Measurements from ENCODE around the gene DIP2A. TPM values are rescaled to one million over a fixed set of nuclear protein-coding genes. Genes with fewer than 3 reads are reported as not detected.

DIP2A gene
- polyA plus RNA-seq, 3 donors: 4.6 to 55.4 (median 6.1) TPM

DNA sequence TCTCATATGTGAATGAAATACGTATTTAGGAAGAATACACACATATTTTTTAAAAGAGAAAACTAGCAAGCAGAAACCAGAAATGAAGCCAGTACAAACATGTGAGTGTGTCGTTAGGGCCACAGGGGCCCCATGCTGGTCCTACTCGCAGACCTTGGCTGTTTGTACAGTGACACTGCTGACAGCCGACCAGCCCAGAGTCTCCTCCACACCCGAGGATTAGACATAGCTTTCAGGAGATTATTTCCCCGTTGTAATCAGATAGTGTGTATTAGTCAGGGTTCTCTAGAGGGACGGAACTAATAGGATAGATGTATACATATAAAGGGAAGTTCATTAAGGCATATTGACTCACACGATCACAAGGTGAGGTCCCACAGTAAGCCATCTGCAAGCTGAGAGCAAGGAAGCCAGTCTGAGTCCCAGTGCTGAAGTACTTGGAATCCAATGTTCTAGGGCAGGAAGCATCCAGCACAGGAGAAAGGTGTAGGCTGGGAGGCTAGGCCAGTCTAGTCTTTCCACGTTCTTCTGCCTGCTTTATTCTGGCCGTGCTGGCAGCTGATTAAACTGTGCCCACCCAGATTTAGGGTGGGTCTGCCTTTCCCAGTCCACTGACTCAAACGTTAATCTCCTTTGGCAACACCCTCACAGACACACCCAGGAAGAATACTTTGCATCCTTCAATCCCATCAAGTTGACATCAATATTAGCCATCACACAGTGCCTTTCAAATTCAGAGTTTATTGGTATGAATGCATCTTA lies 51.2 kb downstream of the DIP2A start:
- Histone ChIP-seq H3K9ac (ENCODE audit: insufficient read depth, low read length, poor library complexity, severe bottlenecking) (no peak overlapping the region), H3K27me3 (ENCODE audit: control insufficient read depth in 2 of 2, insufficient read depth in 2 of 2, low read length in 2 of 2) (no peaks in the 10 kb centered on the region), H3K4me1 (ENCODE audit: control insufficient read depth in 1 of 2, insufficient read depth in 2 of 2, low read length in 2 of 2) (peaks cover 0 to under 1% of the 10 kb centered on the region in 2 donors), H3K79me2 (ENCODE audit: insufficient read depth, low read length) (no peaks in the 10 kb centered on the region), H3K9me3 (replicated peaks in 1 of 2; ENCODE audit: control insufficient read depth in 1 of 2, insufficient read depth in 1 of 2, low read length in 2 of 2) (no peaks in the 10 kb centered on the region), H3K4me2 (replicated peaks; ENCODE audit: extremely low read depth, low read length, poor library complexity, severe bottlenecking) (no peak overlapping the region), H4K20me1 (ENCODE audit: insufficient read depth, low read length) (no peaks in the 10 kb centered on the region), H3K4me3 (replicated peaks in 1 of 3; ENCODE audit: low read depth in 2 of 3, low read length in 3 of 3) (no peak overlapping the region), H2AFZ (ENCODE audit: insufficient read depth, low read depth, low read length, poor library complexity, severe bottlenecking) (no peak overlapping the region), H3K36me3 (replicated peaks in 1 of 2; ENCODE audit: control insufficient read depth in 1 of 2, insufficient read depth in 2 of 2, low read length in 2 of 2) (peaks cover 56 to 77% of the 10 kb centered on the region in 2 donors), H3K27ac (ENCODE audit: low read depth in 1 of 2, low read length in 2 of 2) (no peak overlapping the region)
- TF ChIP-seq, protein P1, sequence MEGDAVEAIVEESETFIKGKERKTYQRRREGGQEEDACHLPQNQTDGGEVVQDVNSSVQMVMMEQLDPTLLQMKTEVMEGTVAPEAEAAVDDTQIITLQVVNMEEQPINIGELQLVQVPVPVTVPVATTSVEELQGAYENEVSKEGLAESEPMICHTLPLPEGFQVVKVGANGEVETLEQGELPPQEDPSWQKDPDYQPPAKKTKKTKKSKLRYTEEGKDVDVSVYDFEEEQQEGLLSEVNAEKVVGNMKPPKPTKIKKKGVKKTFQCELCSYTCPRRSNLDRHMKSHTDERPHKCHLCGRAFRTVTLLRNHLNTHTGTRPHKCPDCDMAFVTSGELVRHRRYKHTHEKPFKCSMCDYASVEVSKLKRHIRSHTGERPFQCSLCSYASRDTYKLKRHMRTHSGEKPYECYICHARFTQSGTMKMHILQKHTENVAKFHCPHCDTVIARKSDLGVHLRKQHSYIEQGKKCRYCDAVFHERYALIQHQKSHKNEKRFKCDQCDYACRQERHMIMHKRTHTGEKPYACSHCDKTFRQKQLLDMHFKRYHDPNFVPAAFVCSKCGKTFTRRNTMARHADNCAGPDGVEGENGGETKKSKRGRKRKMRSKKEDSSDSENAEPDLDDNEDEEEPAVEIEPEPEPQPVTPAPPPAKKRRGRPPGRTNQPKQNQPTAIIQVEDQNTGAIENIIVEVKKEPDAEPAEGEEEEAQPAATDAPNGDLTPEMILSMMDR (IDR thresholded peaks at IDR 0.05): no peak
- DNase-seq: no peak
- Mint-ChIP-seq H3K27me3 (ENCODE audit: low read depth in 3 of 3) (peaks cover 0 to 2% (median 0%) of the 10 kb centered on the region in 3 donors), H3K27ac (peak overlapping the region in 1 of 7 donors; percentile 73), H3K36me3 (peaks cover 53 to 64% of the 10 kb centered on the region in 2 donors), H3K9me3 (no peaks in the 10 kb centered on the region), H3K4me3 (no peak overlapping the region), H3K4me1 (peaks cover under 1% of the 10 kb centered on the region)
- 86% methylated on average over 8 of the region's 11 CpGs for WGBS (ENCODE audit: insufficient coverage)
- intact Hi-C loops (cut with micrococcal nuclease): no loop called here

DNA sequence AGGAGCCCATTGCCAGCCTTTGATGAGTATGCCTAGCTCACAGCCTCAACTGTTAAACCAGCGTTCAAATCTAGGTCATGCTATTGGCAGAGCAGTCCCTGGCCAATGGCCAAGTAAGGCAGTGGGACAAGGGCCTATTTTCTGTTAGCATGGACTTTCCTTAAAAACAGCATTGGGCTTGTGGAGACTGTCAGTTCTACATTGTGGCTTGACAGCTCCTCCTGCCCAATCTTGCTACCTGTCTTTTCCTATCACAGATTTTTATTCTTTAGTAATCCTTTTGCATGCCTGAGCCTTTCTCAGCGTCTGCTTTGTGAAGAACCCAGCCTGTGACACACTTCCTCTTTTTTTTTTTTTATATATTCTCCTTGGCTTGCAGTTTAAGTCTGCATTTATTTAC lies 56.4 kb downstream of the DIP2A start:
- H3K9me3 Mint-ChIP-seq: no peaks in the 10 kb centered on the region
- Histone ChIP-seq H3K4me2 (replicated peaks; ENCODE audit: extremely low read depth, low read length, poor library complexity, severe bottlenecking) (no peak overlapping the region), H3K27me3 (ENCODE audit: control insufficient read depth in 2 of 2, insufficient read depth in 2 of 2, low read length in 2 of 2) (no peaks in the 10 kb centered on the region), H3K27ac (ENCODE audit: low read depth in 1 of 2, low read length in 2 of 2) (no peak overlapping the region), H3K9me3 (replicated peaks in 1 of 2; ENCODE audit: control insufficient read depth in 1 of 2, insufficient read depth in 1 of 2, low read length in 2 of 2) (no peaks in the 10 kb centered on the region), H3K9ac (ENCODE audit: insufficient read depth, low read length, poor library complexity, severe bottlenecking) (no peak overlapping the region), H2AFZ (ENCODE audit: insufficient read depth, low read depth, low read length, poor library complexity, severe bottlenecking) (no peak overlapping the region), H3K36me3 (replicated peaks in 1 of 2; ENCODE audit: control insufficient read depth in 1 of 2, insufficient read depth in 2 of 2, low read length in 2 of 2) (peaks cover 42 to 70% of the 10 kb centered on the region in 2 donors), H3K79me2 (ENCODE audit: insufficient read depth, low read length) (no peaks in the 10 kb centered on the region), H3K4me3 (replicated peaks in 1 of 3; ENCODE audit: low read depth in 2 of 3, low read length in 3 of 3) (no peak overlapping the region), H4K20me1 (ENCODE audit: insufficient read depth, low read length) (no peaks in the 10 kb centered on the region), H3K4me1 (ENCODE audit: control insufficient read depth in 1 of 2, insufficient read depth in 2 of 2, low read length in 2 of 2) (peaks cover 4 to 9% of the 10 kb centered on the region in 2 donors)
- 50% methylated on average over 1 of the region's 2 CpGs for WGBS (ENCODE audit: insufficient coverage)
- peak overlapping the region in 2 of 7 donors; percentile 42 to 59 for H3K27ac Mint-ChIP-seq
- TF ChIP-seq, protein P1 (IDR thresholded peaks at IDR 0.05): no peak
- H3K36me3 Mint-ChIP-seq: peaks cover 48 to 62% of the 10 kb centered on the region in 2 donors
- no peak overlapping the region for H3K4me3 Mint-ChIP-seq
- DNase-seq: peak in 1 of 3 donors; percentile 6
- H3K4me1 Mint-ChIP-seq: peaks cover 8% of the 10 kb centered on the region
- intact Hi-C loops (cut with micrococcal nuclease): no loop called here
- peaks cover 0 to 2% (median 0%) of the 10 kb centered on the region in 3 donors for H3K27me3 Mint-ChIP-seq (ENCODE audit: low read depth in 3 of 3)
